GM21390 (cell line): ENCODE data around the gene FBLN5.
"Not testable (repeated sequence)": the region's sequence is repeated elsewhere in the genome, so short reads cannot be mapped to it uniquely, and the experiment has no call there.

ENCODE experiments used
- ATAC-seq: cut with Tn5 transposase; IDR thresholded peaks from one replicate; pipeline ENCODE4 v1.9.1; 2021; ENCODE audit not compliant: unreplicated experiment

FBLN5 gene

GRCh38 chr14:91910196-91910595 lies 37.3 kb downstream of the FBLN5 start:
- ATAC-seq: no peak

GRCh38 chr14:91906374-91906773 lies 41.1 kb downstream of the FBLN5 start:
- no peak for ATAC-seq

- ATAC-seq: no peak
Measured at GRCh38 chr14:91904956-91905645, 42.4 kb downstream of the FBLN5 start.

GRCh38 chr14:91904483-91904882 lies 43.0 kb downstream of the FBLN5 start:
- ATAC-seq: no peak

GRCh38 chr14:91903070-91903469 lies 44.4 kb downstream of the FBLN5 start:
- no peak for ATAC-seq

- no peak for ATAC-seq
Measured at GRCh38 chr14:91902336-91902735, 45.2 kb downstream of the FBLN5 start.

- no peak for ATAC-seq
Measured at GRCh38 chr14:91901449-91902226, 45.9 kb downstream of the FBLN5 start.

- no peak for ATAC-seq
Measured at GRCh38 chr14:91899806-91900205, 47.7 kb downstream of the FBLN5 start.

- ATAC-seq: no peak
Measured at GRCh38 chr14:91899213-91899612, 48.3 kb downstream of the FBLN5 start.

- no peak for ATAC-seq
Measured at GRCh38 chr14:91898372-91898771, 49.1 kb downstream of the FBLN5 start.

- ATAC-seq: not testable (repeated sequence)
Measured at GRCh38 chr14:91897716-91898115, 49.8 kb downstream of the FBLN5 start.

GRCh38 chr14:91897106-91897701 lies 50.3 kb downstream of the FBLN5 start:
- no peak for ATAC-seq

- ATAC-seq: no peak
Measured at GRCh38 chr14:91896419-91896818, 51.1 kb downstream of the FBLN5 start.

- ATAC-seq: no peak
Measured at GRCh38 chr14:91893669-91894068, 53.8 kb downstream of the FBLN5 start.

GRCh38 chr14:91893007-91893406 lies 54.5 kb downstream of the FBLN5 start:
- no peak for ATAC-seq

GRCh38 chr14:91891721-91892220 lies 55.7 kb downstream of the FBLN5 start:
- ATAC-seq: no peak

- ATAC-seq: no peak
Measured at GRCh38 chr14:91891101-91891500, 56.4 kb downstream of the FBLN5 start.

GRCh38 chr14:91890291-91890749 lies 57.2 kb downstream of the FBLN5 start:
- ATAC-seq: no peak

GRCh38 chr14:91889477-91890211 lies 57.9 kb downstream of the FBLN5 start:
- no peak for ATAC-seq

GRCh38 chr14:91888641-91889476 lies 58.6 kb downstream of the FBLN5 start:
- no peak for ATAC-seq
